Posterior cingulate gyrus (tissue), 11 donors: ENCODE measurements around the gene PRCD.
A peak's percentile ranks its signal among the peaks of the same experiment; 100 is the strongest.

ENCODE experiments used
- DNase-seq, 10 donors: peaks; one replicate each; pipeline versions ENCODE4 v3.0.0 to v3.0.0-alpha.2; 2020 to 2021; ENCODE audit warnings: mixed read lengths in 3 of 10
- intact Hi-C: fragments of 100-400 bp; cut with DNase I; formaldehyde crosslinking; loops from one replicate; pipeline ENCODE4 v1.15.1; 2023

The PRCD gene

GRCh38 chr17:76565728-76566612 lies 26.1 kb downstream of the PRCD start:
- DNase-seq, result peak in 1 of 10 donors; percentile 39
- intact Hi-C loops, result no loop called here

- DNase-seq, result peak in 1 of 10 donors; percentile 3
- intact Hi-C loops, result no loop called here
These were observed 26.7 kb downstream of the PRCD start for GRCh38 chr17:76566613-76566943.

GRCh38 chr17:76566988-76567431 lies 27.2 kb downstream of the PRCD start:
- intact Hi-C loops, result no loop called here
- peak in 1 of 10 donors; percentile 66 for DNase-seq

- DNase-seq, result peak in 1 of 10 donors; percentile 60
- intact Hi-C loops, result no loop called here
These were observed 28.0 kb downstream of the PRCD start for GRCh38 chr17:76567634-76568432.

- intact Hi-C loops, result no loop called here
- peak in 1 of 10 donors; percentile 70 for DNase-seq
These were observed 29.0 kb downstream of the PRCD start for GRCh38 chr17:76568811-76569221.

- peak; percentile 40 to 94 (median 68) for DNase-seq
These were observed 29.9 kb downstream of the PRCD start for GRCh38 chr17:76569607-76570279.

GRCh38 chr17:76570457-76570856 lies 30.6 kb downstream of the PRCD start:
- no peak for DNase-seq
- intact Hi-C loops, result no loop called here

More at GRCh38 chr17:76569607-76570279, 29.9 kb downstream of the PRCD start:
- intact Hi-C loops, result no loop called here

- peak in 1 of 10 donors; percentile 35 for DNase-seq
- intact Hi-C loops, result no loop called here
These were observed 31.1 kb downstream of the PRCD start for GRCh38 chr17:76570877-76571471.

- intact Hi-C loops, result no loop called here
These were observed 32.5 kb downstream of the PRCD start for GRCh38 chr17:76572201-76572910.

GRCh38 chr17:76573096-76573495 lies 33.3 kb downstream of the PRCD start:
- DNase-seq, result peak in 1 of 10 donors; percentile 76

More at GRCh38 chr17:76572201-76572910, 32.5 kb downstream of the PRCD start:
- DNase-seq, result peak in 1 of 10 donors; percentile 68

GRCh38 chr17:76574166-76574565 lies 34.3 kb downstream of the PRCD start:
- no peak for DNase-seq
- intact Hi-C loops, result no loop called here

More at GRCh38 chr17:76573096-76573495, 33.3 kb downstream of the PRCD start:
- intact Hi-C loops, result no loop called here

- intact Hi-C loops, result no loop called here
- no peak for DNase-seq
These were observed 35.7 kb downstream of the PRCD start for GRCh38 chr17:76575570-76575969.

GRCh38 chr17:76576189-76576588 lies 36.3 kb downstream of the PRCD start:
- no peak for DNase-seq
- intact Hi-C loops, result no loop called here

GRCh38 chr17:76577876-76578275 lies 38.0 kb downstream of the PRCD start:
- intact Hi-C loops, result no loop called here

GRCh38 chr17:76578376-76578775 lies 38.5 kb downstream of the PRCD start:
- intact Hi-C loops, result no loop called here
- DNase-seq, result peak in 1 of 10 donors; percentile 7

More at GRCh38 chr17:76577876-76578275, 38.0 kb downstream of the PRCD start:
- peak in 1 of 10 donors; percentile 42 for DNase-seq

GRCh38 chr17:76579281-76579680 lies 39.4 kb downstream of the PRCD start:
- intact Hi-C loops, result no loop called here
- DNase-seq, result no peak

GRCh38 chr17:76581515-76581914 lies 41.7 kb downstream of the PRCD start:
- DNase-seq, result peak in 1 of 10 donors; percentile 73
- intact Hi-C loops, result no loop called here

- DNase-seq, result peak in 1 of 10 donors; percentile 16
- intact Hi-C loops, result no loop called here
These were observed 42.8 kb downstream of the PRCD start for GRCh38 chr17:76582660-76583059.

GRCh38 chr17:76584427-76585032 lies 44.7 kb downstream of the PRCD start:
- DNase-seq, result peak in 1 of 10 donors; percentile 26
- intact Hi-C loops, result no loop called here
